ENCODE data around the gene SMU1. TPM values are rescaled to one million over a fixed set of nuclear protein-coding genes. Genes with fewer than 3 reads are reported as not detected.

SMU1 gene
- total RNA-seq, 1 experiment from 2014 or later = 30.5 TPM

- no peak within 1 kb of the TSS for H2AFZ ChIP-seq (ENCODE audit: low read depth, low read length, poor library complexity, severe bottlenecking)
- intact Hi-C loops (cut with micrococcal nuclease) = loop anchor here (1.0 kb wide), 1 partner anchor 24 kb away; the partner anchor contains the start of gene APTX
- ChIA-PET RAD21 (ENCODE audit: low non-redundant PET in 1 of 2, low total read pairs in 2 of 2, uncharacterized antibody in 2 of 2, unreplicated experiment in 2 of 2) (no interaction called here), CTCF (interaction anchor here (1.0 to 1.8 kb wide), 2 partner anchors 444 to 445 kb away, joined by 3 to 5 read pairs; no protein-coding TSS in a partner anchor), POLR2A (interaction anchor here (0.7 to 3.8 kb wide), 35 partner anchors 10 to 473 kb away, joined by 3 to 58 read pairs (median 4); partner anchors contain the start of genes APTX, BAG1, CHMP5 and NFX1)
- no peaks in the 10 kb centered on the region for H3K9me3 ChIP-seq (ENCODE audit: control insufficient read depth in 1 of 2, insufficient read depth in 1 of 2, low read depth in 1 of 2, low read length in 2 of 2)
- H3K9me2 ChIP-seq (ENCODE audit: insufficient read depth) = no peaks in the 10 kb centered on the region
- peaks cover 98% of the 10 kb centered on the region for H3K79me2 ChIP-seq (ENCODE audit: insufficient read depth, low read length)
- DNase-seq (ENCODE audit: low read depth, low spot score) = peak; percentile 82
- H3K27ac ChIP-seq (ENCODE audit: low read depth, low read length) = peak within 1 kb of the TSS; percentile 94
- H3K4me3 ChIP-seq (replicated peaks in 1 of 2; ENCODE audit: low read depth in 1 of 2, low read length in 2 of 2) = peak within 1 kb of the TSS; percentile 93 to 95
- peaks cover 9 to 24% of the 10 kb centered on the region in 2 experiments for H3K4me1 ChIP-seq (ENCODE audit: control insufficient read depth in 1 of 2, insufficient read depth in 2 of 2, low read length in 2 of 2)
- H3K9ac ChIP-seq (ENCODE audit: low read length) = peak within 1 kb of the TSS; percentile 98
- H3K4me2 ChIP-seq (ENCODE audit: low read length) = peak within 1 kb of the TSS; percentile 94
- peaks cover 38% of the 10 kb centered on the region; the same call in 1 of the 2 replicates for H4K20me1 ChIP-seq (ENCODE audit: insufficient read depth)
- no TSS peak for BruUV-seq (replicated peaks)
- no peaks in the 10 kb centered on the region for H3K27me3 ChIP-seq (ENCODE audit: insufficient read depth, low read length)
- ATAC-seq = peak; percentile 90
- H3K36me3 ChIP-seq (ENCODE audit: control insufficient read depth in 1 of 2, insufficient read depth in 2 of 2, low read length in 2 of 2) = peaks cover 38 to 39% of the 10 kb centered on the region in 2 experiments
- TF ChIP-seq RAD21 (IDR thresholded peaks at IDR 0.05; ENCODE audit: low read depth) = no peak
- TF ChIP-seq EGR1 (IDR thresholded peaks at IDR 0.05; ENCODE audit: low read depth) = peak; percentile 97
- no peak for TF ChIP-seq CTCF (IDR thresholded peaks at IDR 0.05 in 2 of 3, conservative IDR thresholded peaks at IDR 0.05 in 1 of 3; ENCODE audit: borderline replicate concordance in 1 of 3, insufficient read depth in 1 of 3, low read depth in 2 of 3, low read length in 2 of 3)
- TF ChIP-seq TCF7L2 (IDR thresholded peaks at IDR 0.05; ENCODE audit: borderline replicate concordance, extremely low read depth, insufficient read depth, insufficient read length) = no peak
- TF ChIP-seq EZH2phosphoT487 (IDR thresholded peaks at IDR 0.05; ENCODE audit: borderline replicate concordance) = no peak
- TF ChIP-seq ZBTB33 (IDR thresholded peaks at IDR 0.05; ENCODE audit: extremely low read depth, insufficient replicate concordance, low read length) = no peak
- TF ChIP-seq POLR2AphosphoS5 (IDR thresholded peaks at IDR 0.05; ENCODE audit: low read depth, low read length) = peak; percentile 99
- TF ChIP-seq YY1 (IDR thresholded peaks at IDR 0.05; ENCODE audit: extremely low read depth, insufficient replicate concordance, low read depth, low read length) = peak; percentile 21
- TF ChIP-seq MAX (IDR thresholded peaks at IDR 0.05) = peak; percentile 70
- TF ChIP-seq ZNF274 (IDR thresholded peaks at IDR 0.05; ENCODE audit: low read depth, low read length) = no peak
- peak; percentile 23; the same call in 1 of the 2 replicates for TF ChIP-seq ELF1 (IDR thresholded peaks at IDR 0.05; ENCODE audit: borderline replicate concordance, low read depth)
- no peak for TF ChIP-seq EZH2 (IDR thresholded peaks at IDR 0.05)
- peak; percentile 13; the same call in 1 of the 2 replicates for TF ChIP-seq SRF (IDR thresholded peaks at IDR 0.05; ENCODE audit: low read depth)
- peak; percentile 34; the same call in 1 of the 2 replicates for TF ChIP-seq SP1 (IDR thresholded peaks at IDR 0.05; ENCODE audit: low read depth)
- TF ChIP-seq SIN3A (IDR thresholded peaks at IDR 0.05; ENCODE audit: low read depth) = peak; percentile 54; the same call in 1 of the 2 replicates
- TF ChIP-seq CEBPB (IDR thresholded peaks at IDR 0.05; ENCODE audit: low read depth) = no peak
- no peak for TF ChIP-seq JUND (IDR thresholded peaks at IDR 0.05)
- no peak for TF ChIP-seq FOSL1 (IDR thresholded peaks at IDR 0.05; ENCODE audit: low read depth)
- no peak for TF ChIP-seq CBX3 (IDR thresholded peaks at IDR 0.05; ENCODE audit: low read depth)
Measured at GRCh38 chr9:33024966-33025571, 51.4 kb downstream of the SMU1 start, which contains the start of gene DNAJA1. DNAJA1 (plus strand) TSS chr9:33025273; CDS start chr9:33026485, 1,212 bp downstream.

All from HCT116 (cell line).